ENCODE measurements around the gene FANCC.

Gene FANCC

DNA sequence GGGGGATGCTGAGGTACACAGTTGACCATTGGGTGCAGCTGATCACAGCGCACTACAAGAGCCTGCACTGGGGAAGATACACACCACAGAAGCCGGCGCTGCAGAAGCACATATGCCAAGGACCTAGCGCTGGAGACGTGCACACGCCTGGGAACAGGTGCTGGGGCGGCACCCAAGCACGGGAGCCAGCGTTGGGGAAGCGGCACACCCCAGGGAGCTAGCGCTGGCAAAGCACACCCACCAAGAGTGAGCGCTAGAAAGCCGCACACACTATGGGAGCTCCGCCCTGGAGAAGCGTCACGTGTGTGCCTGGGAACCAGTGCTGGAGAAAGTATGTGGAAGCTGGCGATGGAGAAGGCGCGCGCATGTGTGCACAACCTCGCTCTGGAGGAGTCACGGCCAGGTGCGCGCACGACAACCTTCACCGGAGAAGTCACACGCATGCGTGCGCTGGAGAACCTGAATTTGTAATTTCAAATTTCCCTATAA lies 4.5 kb downstream of the FANCC start:
- peak; percentile 25 for DNase-seq
- TF ChIP-seq, protein P1, sequence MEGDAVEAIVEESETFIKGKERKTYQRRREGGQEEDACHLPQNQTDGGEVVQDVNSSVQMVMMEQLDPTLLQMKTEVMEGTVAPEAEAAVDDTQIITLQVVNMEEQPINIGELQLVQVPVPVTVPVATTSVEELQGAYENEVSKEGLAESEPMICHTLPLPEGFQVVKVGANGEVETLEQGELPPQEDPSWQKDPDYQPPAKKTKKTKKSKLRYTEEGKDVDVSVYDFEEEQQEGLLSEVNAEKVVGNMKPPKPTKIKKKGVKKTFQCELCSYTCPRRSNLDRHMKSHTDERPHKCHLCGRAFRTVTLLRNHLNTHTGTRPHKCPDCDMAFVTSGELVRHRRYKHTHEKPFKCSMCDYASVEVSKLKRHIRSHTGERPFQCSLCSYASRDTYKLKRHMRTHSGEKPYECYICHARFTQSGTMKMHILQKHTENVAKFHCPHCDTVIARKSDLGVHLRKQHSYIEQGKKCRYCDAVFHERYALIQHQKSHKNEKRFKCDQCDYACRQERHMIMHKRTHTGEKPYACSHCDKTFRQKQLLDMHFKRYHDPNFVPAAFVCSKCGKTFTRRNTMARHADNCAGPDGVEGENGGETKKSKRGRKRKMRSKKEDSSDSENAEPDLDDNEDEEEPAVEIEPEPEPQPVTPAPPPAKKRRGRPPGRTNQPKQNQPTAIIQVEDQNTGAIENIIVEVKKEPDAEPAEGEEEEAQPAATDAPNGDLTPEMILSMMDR (IDR thresholded peaks at IDR 0.05; ENCODE audit: low read depth, low read length, missing control alignments): no peak
- peak overlapping the region; percentile 54 for H3K4me3 ChIP-seq (ENCODE audit: low read depth, low read length)
- no peaks in the 10 kb centered on the region for H3K27me3 ChIP-seq (replicated peaks)
- H3K27ac ChIP-seq: no peak overlapping the region
- in situ Hi-C loops (cut with HindIII; ENCODE audit: low pct_ligation_motif_present, low sequenced_read_pairs): no loop called here
- no peaks in the 10 kb centered on the region for H3K36me3 ChIP-seq (replicated peaks)

DNA sequence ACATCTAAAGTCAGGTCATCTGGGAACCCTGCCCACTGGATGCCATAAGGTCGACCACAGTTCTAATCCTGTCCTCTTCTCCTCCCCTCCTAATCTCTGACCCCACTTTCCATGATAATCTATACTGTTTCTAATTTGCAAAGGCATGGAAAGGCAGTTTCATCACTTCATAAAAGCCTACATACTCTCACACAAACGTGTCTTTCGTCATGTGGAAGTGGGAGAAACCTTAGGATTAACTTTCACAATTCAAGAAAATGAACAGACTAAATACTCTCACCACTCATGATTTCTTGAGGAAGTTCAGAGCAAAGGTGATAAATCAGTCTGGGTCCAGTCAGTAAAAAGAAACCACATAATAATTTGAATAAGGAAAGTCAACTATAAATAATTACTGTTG lies 5.5 kb downstream of the FANCC start:
- no peak overlapping the region for H3K27ac ChIP-seq
- H3K27me3 ChIP-seq (replicated peaks): no peaks in the 10 kb centered on the region
- H3K36me3 ChIP-seq (replicated peaks): no peaks in the 10 kb centered on the region
- TF ChIP-seq, protein P1 (IDR thresholded peaks at IDR 0.05; ENCODE audit: low read depth, low read length, missing control alignments): no peak
- H3K4me3 ChIP-seq (ENCODE audit: low read depth, low read length): no peak overlapping the region
- in situ Hi-C loops (cut with HindIII; ENCODE audit: low pct_ligation_motif_present, low sequenced_read_pairs): no loop called here
- no peak for DNase-seq

DNA sequence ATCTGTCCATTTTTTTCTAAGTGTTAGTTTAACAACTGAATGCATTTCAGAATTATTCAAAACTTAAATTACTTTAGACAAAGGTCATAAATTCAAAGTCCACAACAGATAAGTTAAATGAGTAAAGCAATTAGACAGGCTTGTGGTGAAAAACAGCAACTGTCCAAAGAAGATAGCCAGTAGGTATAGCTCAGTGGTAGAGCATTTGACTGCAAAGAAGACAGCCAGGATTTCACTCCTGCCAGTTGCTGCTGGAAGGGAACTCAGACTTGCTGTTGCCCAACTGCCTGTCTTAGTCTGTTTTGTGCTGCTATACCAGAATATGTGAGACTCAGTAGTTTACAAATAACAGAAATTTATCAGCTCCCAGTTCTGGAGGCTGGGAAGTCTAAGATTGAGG lies 10.0 kb downstream of the FANCC start:
- Histone ChIP-seq H3K27me3 (replicated peaks) (no peaks in the 10 kb centered on the region), H3K27ac (no peak overlapping the region), H3K36me3 (replicated peaks) (no peaks in the 10 kb centered on the region), H3K4me3 (ENCODE audit: low read depth, low read length) (no peak overlapping the region)
- in situ Hi-C loops (cut with HindIII; ENCODE audit: low pct_ligation_motif_present, low sequenced_read_pairs): no loop called here
- no peak for DNase-seq
- TF ChIP-seq, protein P1 (IDR thresholded peaks at IDR 0.05; ENCODE audit: low read depth, low read length, missing control alignments): no peak

DNA sequence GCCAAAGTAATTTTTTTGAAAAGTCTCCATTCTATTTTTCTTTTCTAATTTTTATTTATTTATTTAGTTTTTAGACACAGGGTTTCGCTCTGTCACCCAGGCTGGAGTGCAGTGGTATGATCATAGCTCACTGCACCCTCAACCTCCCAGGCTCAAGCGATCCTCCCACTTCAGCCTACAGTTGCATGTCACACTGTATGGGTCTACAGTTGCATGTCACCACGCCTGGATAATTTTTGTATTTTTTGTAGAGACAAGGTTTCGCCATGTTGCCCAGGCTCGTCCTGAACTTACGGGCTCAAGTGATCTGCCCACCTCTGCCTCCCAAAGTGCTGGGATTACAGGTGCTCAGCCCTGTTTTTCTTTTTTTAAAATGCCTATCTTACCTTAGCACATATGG lies 10.7 kb downstream of the FANCC start:
- H3K4me3 ChIP-seq (ENCODE audit: low read depth, low read length): no peak overlapping the region
- DNase-seq: no peak
- TF ChIP-seq, protein P1 (IDR thresholded peaks at IDR 0.05; ENCODE audit: low read depth, low read length, missing control alignments): no peak
- H3K27me3 ChIP-seq (replicated peaks): no peaks in the 10 kb centered on the region
- in situ Hi-C loops (cut with HindIII; ENCODE audit: low pct_ligation_motif_present, low sequenced_read_pairs): no loop called here
- H3K36me3 ChIP-seq (replicated peaks): no peaks in the 10 kb centered on the region
- H3K27ac ChIP-seq: no peak overlapping the region

DNA sequence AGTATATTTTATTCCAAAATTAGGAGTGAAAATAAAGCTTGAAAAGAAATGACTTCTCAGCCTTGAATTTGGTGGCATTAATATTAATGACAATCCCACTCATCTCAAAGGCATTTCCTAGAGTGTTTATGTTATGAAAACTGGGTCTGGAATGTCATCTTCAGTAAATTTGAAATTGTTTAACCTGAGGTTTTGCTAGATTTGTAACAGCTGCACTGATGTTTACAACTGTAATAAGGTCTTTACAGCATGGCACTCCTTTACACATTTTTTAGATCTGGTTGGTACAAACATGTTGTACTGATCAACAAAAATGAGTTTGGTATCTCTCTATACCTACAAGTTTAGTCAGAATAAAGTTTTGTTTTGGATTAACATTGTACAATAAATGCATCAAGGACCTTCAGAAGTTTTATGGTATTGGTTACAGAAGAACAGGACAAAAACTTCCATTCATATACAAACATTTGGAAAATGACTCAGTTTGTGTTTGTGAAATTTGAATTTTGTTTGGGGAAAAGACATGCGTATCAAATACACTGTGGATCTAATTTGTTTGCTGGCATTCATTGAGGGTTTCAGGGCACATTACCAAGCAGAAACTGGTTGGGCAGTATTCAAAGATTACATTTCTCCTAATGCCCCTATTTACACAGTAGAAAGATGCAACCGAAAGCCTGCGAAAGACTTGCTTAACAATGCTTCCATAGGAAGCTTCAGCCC lies 11.6 kb downstream of the FANCC start:
- H3K27me3 ChIP-seq (replicated peaks): no peaks in the 10 kb centered on the region
- in situ Hi-C loops (cut with HindIII; ENCODE audit: low pct_ligation_motif_present, low sequenced_read_pairs): no loop called here
- no peaks in the 10 kb centered on the region for H3K36me3 ChIP-seq (replicated peaks)
- TF ChIP-seq, protein P1 (IDR thresholded peaks at IDR 0.05; ENCODE audit: low read depth, low read length, missing control alignments): no peak
- no peak overlapping the region for H3K4me3 ChIP-seq (ENCODE audit: low read depth, low read length)
- no peak for DNase-seq
- H3K27ac ChIP-seq: no peak overlapping the region

DNA sequence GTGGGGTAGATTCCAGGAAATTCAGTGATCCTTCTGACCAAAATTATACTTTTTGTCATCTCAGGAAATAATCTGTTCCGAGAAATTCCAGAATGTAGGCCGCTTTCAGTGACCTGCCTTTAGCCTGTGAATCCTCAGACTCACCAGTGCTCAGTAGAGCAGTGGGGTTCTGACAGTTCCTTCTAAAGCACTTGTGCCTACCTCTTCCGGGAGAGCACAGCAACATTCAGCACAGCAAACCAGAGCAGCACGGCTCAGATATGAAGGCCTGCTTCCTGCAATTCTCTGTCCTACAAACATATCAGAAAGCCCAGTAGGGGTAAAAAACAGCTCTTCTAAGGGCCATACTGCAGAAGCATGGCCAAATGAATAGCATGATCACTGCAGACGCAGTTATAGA lies 15.0 kb downstream of the FANCC start:
- H3K27me3 ChIP-seq (replicated peaks): no peaks in the 10 kb centered on the region
- H3K36me3 ChIP-seq (replicated peaks): no peaks in the 10 kb centered on the region
- in situ Hi-C loops (cut with HindIII; ENCODE audit: low pct_ligation_motif_present, low sequenced_read_pairs): no loop called here
- H3K27ac ChIP-seq: no peak overlapping the region
- TF ChIP-seq, protein P1 (IDR thresholded peaks at IDR 0.05; ENCODE audit: low read depth, low read length, missing control alignments): no peak
- no peak for DNase-seq
- no peak overlapping the region for H3K4me3 ChIP-seq (ENCODE audit: low read depth, low read length)

Data from brain microvascular endothelial cell (primary cell).